ENCODE results near the gene KIR2DL3.
"Not testable (repeated sequence)": the region's sequence is repeated elsewhere in the genome, so short reads cannot be mapped to it uniquely, and the experiment has no call there.

Gene KIR2DL3

GRCh38 chr19:54744080-54744479 is 5.8 kb downstream of the KIR2DL3 start:
- not testable (repeated sequence) for DNase-seq (ENCODE audit: low read depth)

GRCh38 chr19:54747614-54748322 is 9.5 kb downstream of the KIR2DL3 start:
- not testable (repeated sequence) for DNase-seq (ENCODE audit: low read depth)

DNA sequence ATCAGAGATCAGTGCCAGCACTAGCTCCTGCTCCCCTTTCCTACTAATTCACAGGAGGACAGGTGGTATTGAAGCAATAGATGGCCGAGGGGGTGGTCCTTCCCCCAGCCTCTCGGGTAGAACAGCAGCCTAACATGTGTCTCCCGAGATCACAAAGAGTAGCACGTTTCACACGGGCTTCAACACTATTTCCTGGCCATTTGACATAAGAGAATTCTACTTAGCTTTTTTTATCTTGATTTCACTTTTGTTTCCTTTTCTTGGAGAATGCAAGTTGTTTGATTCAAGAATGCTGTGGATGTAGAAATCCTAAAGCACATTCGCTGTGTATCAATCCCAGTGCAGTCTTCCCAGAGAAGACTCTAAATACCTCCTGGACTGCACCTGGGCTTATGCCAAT is 12.0 kb downstream of the KIR2DL3 start:
- DNase-seq (ENCODE audit: low read depth): not testable (repeated sequence)

GRCh38 chr19:54756204-54757110 is 18.1 kb downstream of the KIR2DL3 start:
- not testable (repeated sequence) for DNase-seq (ENCODE audit: low read depth)

- not testable (repeated sequence) for DNase-seq (ENCODE audit: low read depth)
Measured at GRCh38 chr19:54758577-54758976, 20.3 kb downstream of the KIR2DL3 start.

DNA sequence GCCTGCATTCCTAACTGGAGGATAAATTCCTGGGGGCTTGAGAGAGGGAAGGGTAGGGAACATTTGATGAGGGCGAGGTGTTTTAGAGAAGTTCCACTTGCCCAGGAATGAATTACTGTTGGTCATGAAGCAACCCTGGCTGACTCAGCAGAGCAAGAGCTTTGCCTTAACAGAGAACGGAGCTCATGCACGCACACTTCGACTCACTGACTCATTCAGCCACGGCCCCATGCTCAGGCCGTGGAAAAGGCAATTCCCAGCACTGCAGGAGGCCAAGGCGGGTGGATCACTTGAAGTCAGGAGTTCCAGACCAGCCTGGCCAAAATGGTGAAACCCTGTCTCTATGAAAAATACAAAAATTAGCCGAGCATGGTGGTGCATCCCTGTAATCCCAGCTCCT is 25.9 kb downstream of the KIR2DL3 start:
- DNase-seq (ENCODE audit: low read depth): not testable (repeated sequence)

GRCh38 chr19:54766464-54766863 is 28.2 kb downstream of the KIR2DL3 start:
- not testable (repeated sequence) for DNase-seq (ENCODE audit: low read depth)

GRCh38 chr19:54769646-54770045 is 31.3 kb downstream of the KIR2DL3 start, which contains the start of gene KIR2DL1:
Gene KIR2DL1 (plus strand): TSS chr19:54769793. CDS start chr19:54769851, 58 bp downstream.
- not testable (repeated sequence) for DNase-seq (ENCODE audit: low read depth)

DNA sequence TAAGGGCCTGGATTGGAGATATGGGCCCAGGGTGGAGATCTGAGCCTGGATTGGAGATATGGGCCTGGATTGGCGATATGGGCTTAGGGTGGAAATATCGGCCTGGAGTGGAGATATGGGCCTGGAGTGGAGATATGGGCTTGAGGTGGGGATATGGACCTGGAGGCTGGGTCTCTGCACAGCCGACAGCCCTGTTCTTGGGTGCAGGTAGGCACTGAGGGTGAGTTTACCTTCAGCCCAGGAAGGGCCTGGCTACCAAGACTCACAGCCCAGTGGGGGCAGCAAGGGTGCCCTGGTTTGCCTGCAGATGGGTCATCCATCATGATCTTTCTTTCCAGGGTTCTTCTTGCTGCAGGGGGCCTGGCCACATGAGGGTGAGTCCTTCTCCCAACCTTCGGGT is 32.2 kb downstream of the KIR2DL3 start:
- not testable (repeated sequence) for DNase-seq (ENCODE audit: low read depth)

DNA sequence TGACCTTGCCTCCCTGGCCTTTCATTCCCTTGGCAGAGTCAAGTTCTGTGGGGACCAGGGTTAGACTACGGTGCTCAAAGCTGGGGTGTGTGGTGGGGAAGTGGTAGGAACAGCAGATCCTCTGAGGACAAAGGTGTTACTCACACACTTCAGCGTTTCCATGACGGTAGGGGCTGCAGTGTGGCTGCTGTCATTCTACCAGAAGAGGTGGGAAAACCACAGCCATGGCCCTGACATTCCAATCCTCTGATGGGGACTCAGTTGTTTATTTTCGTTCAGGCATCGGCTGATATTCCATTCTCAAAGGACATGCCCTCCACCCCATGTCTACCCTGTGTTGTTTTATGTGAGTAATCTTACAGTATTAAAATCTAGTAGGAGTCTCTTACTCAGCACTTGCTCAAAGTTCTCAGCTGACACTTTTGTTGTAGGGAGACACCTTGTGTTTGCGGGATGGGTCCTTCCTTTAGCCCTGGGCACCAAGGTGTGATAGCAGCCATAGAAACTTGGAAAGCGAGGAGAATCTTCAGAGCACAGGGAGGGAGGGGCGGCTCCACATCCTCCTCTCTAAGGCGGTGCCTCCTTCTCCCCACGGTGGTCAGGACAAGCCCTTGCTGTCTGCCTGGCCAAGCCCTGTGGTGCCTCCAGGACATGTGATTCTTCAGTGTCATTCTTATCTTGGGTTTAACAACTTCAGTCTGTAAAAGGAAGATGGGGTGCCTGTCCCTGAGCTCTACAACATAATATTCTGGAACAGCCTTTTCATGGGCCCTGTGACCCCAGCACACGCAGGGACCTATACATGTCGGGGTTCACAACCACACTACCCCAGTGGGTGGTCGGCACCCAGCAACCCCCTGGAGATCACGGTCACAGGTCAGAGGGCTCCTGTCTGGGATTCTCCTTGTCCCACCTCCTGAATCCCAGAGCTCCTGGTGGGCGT is 33.0 kb downstream of the KIR2DL3 start:
- not testable (repeated sequence) for DNase-seq (ENCODE audit: low read depth)

DNA sequence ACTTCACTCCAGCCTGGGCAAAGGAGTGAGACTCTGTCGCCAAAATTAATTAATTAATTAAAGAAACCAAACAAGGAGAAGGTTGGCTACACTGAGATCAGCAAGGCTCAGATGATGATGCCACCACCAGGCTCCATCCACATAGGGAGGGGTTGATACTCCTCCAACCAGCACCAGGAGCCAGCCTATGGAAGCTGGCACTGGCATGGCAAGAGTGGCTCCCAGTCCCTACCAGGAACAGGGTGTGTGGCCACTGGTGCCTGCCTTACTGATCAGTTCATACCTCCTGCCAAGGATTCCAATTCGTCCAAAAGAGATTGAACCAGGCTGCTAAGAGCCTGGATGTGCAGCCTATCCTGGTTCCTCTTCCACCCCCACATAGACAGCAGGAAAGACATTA is 34.4 kb downstream of the KIR2DL3 start:
- not testable (repeated sequence) for DNase-seq (ENCODE audit: low read depth)

DNA sequence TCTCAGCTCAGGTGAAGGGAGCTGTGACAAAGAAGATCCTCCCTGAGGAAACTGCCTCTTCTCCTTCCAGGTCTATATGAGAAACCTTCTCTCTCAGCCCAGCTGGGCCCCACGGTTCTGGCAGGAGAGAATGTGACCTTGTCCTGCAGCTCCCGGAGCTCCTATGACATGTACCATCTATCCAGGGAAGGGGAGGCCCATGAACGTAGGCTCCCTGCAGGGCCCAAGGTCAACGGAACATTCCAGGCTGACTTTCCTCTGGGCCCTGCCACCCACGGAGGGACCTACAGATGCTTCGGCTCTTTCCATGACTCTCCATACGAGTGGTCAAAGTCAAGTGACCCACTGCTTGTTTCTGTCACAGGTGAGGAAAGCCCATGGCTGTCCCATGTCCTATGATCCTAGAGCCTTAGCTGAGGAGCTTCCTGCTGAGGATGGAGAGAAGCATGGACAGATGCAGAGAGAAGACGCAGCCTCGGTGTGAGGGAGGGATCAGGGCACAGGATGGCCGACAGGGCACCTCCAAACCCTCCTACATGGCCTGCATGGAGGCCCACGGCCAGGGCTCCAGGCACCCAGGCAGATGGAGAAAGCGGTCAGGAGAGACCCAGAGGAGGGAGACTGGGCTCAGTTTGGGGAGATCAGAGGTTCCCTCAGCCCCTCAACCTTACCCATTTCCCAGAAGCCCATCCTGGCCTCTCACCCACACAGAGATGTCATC is 36.9 kb downstream of the KIR2DL3 start:
- not testable (repeated sequence) for DNase-seq (ENCODE audit: low read depth)

GRCh38 chr19:54775830-54776229 is 37.5 kb downstream of the KIR2DL3 start:
- DNase-seq (ENCODE audit: low read depth): not testable (repeated sequence)

DNA sequence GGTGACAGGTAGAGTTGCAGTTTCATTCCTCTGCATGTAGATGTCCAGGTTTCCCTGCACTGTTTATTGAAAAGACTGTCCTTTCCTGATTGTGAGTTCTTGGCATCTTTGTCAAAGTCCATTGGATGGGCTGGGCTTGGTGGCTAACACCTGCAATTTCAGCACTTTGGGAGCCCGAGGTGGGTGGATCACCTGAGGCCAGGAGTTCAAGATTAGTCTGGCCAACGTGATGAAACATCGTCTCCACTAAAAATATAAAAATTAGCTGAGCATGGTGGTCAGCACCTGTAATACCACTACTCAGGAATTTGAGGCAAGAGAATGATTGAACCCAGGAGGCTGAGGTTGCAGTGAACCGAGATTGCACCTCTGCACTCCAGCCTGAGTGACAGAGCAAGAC is 39.5 kb downstream of the KIR2DL3 start:
- DNase-seq (ENCODE audit: low read depth): not testable (repeated sequence)

- DNase-seq (ENCODE audit: low read depth): not testable (repeated sequence)
Measured at GRCh38 chr19:54778896-54779295, 40.6 kb downstream of the KIR2DL3 start.

- not testable (repeated sequence) for DNase-seq (ENCODE audit: low read depth)
Measured at GRCh38 chr19:54782916-54783315, 44.6 kb downstream of the KIR2DL3 start.

DNA sequence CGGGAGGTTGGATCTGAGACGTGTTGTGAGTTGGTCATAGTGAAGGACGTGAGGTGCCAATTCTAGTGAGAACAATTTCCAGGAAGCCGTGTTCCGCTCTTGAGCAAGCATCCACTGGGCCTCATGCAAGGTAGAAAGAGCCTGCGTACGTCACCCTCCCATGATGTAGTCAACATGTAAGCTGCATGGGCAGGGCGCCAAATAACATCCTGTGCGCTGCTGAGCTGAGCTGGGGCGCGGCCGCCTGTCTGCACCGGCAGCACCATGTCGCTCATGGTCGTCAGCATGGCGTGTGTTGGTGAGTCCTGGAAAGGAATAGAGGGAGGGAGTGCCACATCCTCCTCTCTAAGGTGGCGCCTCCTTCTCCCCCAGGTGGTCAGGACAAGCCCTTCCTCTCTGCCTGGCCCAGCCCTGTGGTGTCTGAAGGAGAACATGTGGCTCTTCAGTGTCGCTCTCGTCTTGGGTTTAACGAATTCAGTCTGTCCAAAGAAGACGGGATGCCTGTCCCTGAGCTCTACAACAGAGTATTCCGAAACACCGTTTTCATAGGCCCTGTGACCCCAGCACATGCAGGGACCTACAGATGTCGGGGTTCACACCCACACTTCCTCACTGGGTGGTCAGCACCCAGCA is 47.9 kb downstream of the KIR2DL3 start:
- DNase-seq (ENCODE audit: low read depth): not testable (repeated sequence)

DNA sequence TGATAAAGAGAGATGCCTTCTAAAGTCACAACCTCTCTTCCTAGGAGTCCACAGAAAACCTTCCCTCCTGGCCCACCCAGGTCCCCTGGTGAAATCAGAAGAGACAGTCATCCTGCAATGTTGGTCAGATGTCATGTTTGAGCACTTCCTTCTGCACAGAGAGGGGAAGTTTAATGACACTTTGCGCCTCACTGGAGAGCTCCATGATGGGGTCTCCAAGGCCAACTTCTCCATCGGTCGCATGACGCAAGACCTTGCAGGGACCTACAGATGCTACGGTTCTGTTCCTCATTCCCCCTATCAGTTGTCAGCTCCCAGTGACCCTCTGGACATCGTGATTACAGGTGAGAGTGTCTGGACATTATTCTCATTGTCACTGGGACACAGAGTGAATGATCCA is 49.8 kb downstream of the KIR2DL3 start:
- DNase-seq (ENCODE audit: low read depth): not testable (repeated sequence)

DNA sequence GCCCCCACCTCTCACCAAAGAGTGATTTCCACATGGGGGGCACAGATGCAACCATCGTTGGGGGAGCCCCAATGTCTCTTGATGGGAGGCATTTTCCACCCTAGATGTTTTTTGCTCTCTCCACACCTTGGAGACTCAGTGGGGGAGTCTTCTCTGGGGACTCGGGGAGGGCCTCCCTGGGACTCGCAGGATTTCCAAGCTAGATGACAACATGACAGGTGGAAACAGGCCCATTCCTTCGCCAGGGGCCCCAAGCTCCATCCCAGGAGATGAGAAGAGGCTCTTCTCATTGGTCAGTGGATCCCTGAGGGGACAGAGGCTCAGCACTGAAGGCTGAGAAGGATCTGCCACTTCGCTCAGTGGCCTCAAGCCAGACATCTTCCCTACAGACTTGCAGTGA is 52.4 kb downstream of the KIR2DL3 start:
- no peak for DNase-seq (ENCODE audit: low read depth)

DNA sequence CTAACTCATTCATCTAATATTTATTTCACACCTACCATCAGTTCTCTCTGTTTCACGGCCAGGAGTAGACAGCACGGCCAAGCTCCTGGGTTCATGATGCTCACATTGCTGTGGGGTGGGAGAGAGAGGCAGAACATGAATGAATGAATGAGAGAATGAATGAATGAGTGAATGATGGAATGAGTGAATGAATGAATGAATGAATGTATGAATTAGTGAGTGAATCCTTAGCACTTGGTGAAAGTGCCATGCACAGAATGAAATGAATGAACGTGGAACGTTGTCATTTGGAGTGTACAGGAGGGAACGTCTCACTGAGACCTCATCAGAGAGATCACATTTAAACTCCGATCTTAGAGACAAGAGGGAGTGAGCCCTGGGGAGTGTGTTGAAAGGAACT is 53.2 kb downstream of the KIR2DL3 start:
- no peak for DNase-seq (ENCODE audit: low read depth)

DNA sequence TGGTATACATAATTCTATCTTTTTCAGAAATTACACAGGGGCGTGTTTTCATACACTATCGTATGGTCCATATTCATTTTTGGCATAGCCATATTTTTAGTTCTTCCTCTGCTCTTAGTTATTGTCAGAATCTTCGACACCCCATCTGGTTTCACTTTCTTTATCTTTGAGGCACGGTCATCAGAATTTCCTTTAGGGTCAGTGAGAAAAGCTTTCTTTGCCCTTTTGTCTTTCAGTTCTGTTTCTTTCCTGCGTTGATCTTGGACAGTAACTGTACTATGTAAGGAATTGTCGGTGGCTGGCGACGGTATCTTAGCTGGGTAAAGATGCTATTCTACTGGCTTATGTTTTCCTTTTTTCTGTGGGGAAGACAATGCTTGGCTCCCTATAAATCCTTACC is 54.5 kb downstream of the KIR2DL3 start:
- no peak for DNase-seq (ENCODE audit: low read depth)
